Measurements from ENCODE around the gene TCEA2.

GRCh38 chr20:64029293-64030117 lies 33.5 kb upstream of the TCEA2 start:
- TF ChIP-seq, protein P1, sequence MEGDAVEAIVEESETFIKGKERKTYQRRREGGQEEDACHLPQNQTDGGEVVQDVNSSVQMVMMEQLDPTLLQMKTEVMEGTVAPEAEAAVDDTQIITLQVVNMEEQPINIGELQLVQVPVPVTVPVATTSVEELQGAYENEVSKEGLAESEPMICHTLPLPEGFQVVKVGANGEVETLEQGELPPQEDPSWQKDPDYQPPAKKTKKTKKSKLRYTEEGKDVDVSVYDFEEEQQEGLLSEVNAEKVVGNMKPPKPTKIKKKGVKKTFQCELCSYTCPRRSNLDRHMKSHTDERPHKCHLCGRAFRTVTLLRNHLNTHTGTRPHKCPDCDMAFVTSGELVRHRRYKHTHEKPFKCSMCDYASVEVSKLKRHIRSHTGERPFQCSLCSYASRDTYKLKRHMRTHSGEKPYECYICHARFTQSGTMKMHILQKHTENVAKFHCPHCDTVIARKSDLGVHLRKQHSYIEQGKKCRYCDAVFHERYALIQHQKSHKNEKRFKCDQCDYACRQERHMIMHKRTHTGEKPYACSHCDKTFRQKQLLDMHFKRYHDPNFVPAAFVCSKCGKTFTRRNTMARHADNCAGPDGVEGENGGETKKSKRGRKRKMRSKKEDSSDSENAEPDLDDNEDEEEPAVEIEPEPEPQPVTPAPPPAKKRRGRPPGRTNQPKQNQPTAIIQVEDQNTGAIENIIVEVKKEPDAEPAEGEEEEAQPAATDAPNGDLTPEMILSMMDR (IDR thresholded peaks at IDR 0.05; ENCODE audit: poor library complexity, severe bottlenecking), result no peak
- no peak for TF ChIP-seq TAF1 (IDR thresholded peaks at IDR 0.05; ENCODE audit: low read depth)
- no peak for TF ChIP-seq SMC3 (conservative IDR thresholded peaks at IDR 0.05; ENCODE audit: poor library complexity)
- no peak for TF ChIP-seq POLR2AphosphoS5 (IDR thresholded peaks at IDR 0.05)
